Stomach (tissue), 9 donors: ENCODE results near the gene GSTO1. TPM values are rescaled to one million over a fixed set of nuclear protein-coding genes. Genes with fewer than 3 reads are reported as not detected.
A peak's percentile ranks its signal among the peaks of the same experiment; 100 is the strongest.

Experiments
- DNase-seq, 2 donors: peaks; one replicate each; pipeline versions ENCODE4 v3.0.0 to v3.0.0-alpha.2; 2013 to 2019
- H3K27ac ChIP-seq, 5 donors: fragments of 200-600 bp in 4 of 5; sonication (generic) in 4 of 5; one replicate each; pipeline ENCODE4 v1.5.1; 2013 to 2019; ENCODE audit warnings: mild to moderate bottlenecking in 1 of 5, moderate library complexity in 1 of 5
- H3K27me3 ChIP-seq, 3 donors: fragments of 200-600 bp; sonication (generic); one replicate each; pipeline ENCODE4 v1.5.1; 2017 to 2019; ENCODE audit warnings: mixed run types in 1 of 3
- H3K36me3 ChIP-seq, 4 donors: fragments of 200-600 bp; sonication (generic); 1 replicate in 3 of 4; 2 replicates in 1 of 4; pipeline ENCODE4 v1.5.1; 2016 to 2019
- H3K4me1 ChIP-seq, 4 donors: fragments of 200-600 bp; sonication (generic); one replicate each; pipeline ENCODE4 v1.5.1; 2016 to 2019
- H3K4me3 ChIP-seq, 4 donors: fragments of 200-600 bp; sonication (generic) in 3 of 4; one replicate each; pipeline ENCODE4 v1.5.1; 2016 to 2019; ENCODE audit warnings: mild to moderate bottlenecking in 1 of 4
- H3K9me3 ChIP-seq, 4 donors: fragments of 200-600 bp; sonication (generic); one replicate each; pipeline ENCODE4 v1.5.1; 2016 to 2019
- CTCF ChIP-seq, 7 experiments: fragments of 450-650 bp in 4 of 7; fragments of 200-600 bp in 3 of 7; sonication (generic) in 3 of 7; IDR thresholded peaks; one replicate each; pipeline ENCODE4 v1.5.1; 2016 to 2019; ENCODE audit warnings: antibody characterized with exemption in 7 of 7, control low read depth in 2 of 7, mild to moderate bottlenecking in 1 of 7
- EP300 ChIP-seq: sonication (generic); formaldehyde crosslinking; IDR thresholded peaks from one replicate; pipeline ENCODE4 v1.6.1; 2017; ENCODE audit warnings: antibody characterized with exemption
- POLR2A ChIP-seq, 4 donors: fragments of 450-650 bp; IDR thresholded peaks; one replicate each; pipeline ENCODE4 v1.6.1; 2016; ENCODE audit warnings: antibody characterized with exemption in 4 of 4, control low read depth in 2 of 4, mild to moderate bottlenecking in 1 of 4, moderate library complexity in 1 of 4
- POLR2AphosphoS5 ChIP-seq, 3 donors: sonication (generic); formaldehyde crosslinking; IDR thresholded peaks; one replicate each; pipeline ENCODE4 v1.6.1; 2016; ENCODE audit warnings: antibody characterized with exemption in 3 of 3
- WGBS, 5 donors: extraction: QIAGEN DNeasy Blood & Tissue Kit in 3 of 5; methylation state at CpG; one replicate each; pipeline versions ENCODE4 v1.1.5 to v1.1.7; 2013 to 2018; 5-methylcytosine and 5-hydroxymethylcytosine counted together
- intact Hi-C: fragments of 100-400 bp; cut with DNase I; formaldehyde crosslinking; loops from one replicate; pipeline ENCODE4 v1.15.1; 2023; ENCODE audit warnings: low total_unique reads
- polyA plus RNA-seq, 3 donors: library from polyadenylated mRNA; stranded (reverse); fragments of 200-250 nt; gene quantifications; one replicate each; pipeline ENCODE4 v1.2.3, GENCODE V29; 2013
- total RNA-seq, 5 donors: library from RNA; depleted of rRNA; stranded (reverse); fragments of >200 nt; gene quantifications; one replicate each; pipeline versions ENCODE4 v1.1.0 to v1.2.3, GENCODE V29; 2014 to 2016
- donor health status: healthy with polysubstance abuse.
- donor health status: Bipolar disorder and iron deficiency.
- donor health status: healthy.

The GSTO1 gene
- total and polyA plus RNA-seq, 8 donors: 9.8 to 192 (median 76.4) TPM

GRCh38 chr10:104291439-104291951 is 36.8 kb downstream of the GSTO1 start:
- peaks cover 0 to 13% (median 4%) of the 10 kb centered on the region in 4 donors for H3K4me1 ChIP-seq
- H3K27ac ChIP-seq: no peak overlapping the region
- DNase-seq: peak; percentile 93 to 96
- TF ChIP-seq EP300 (no peak), POLR2A (IDR thresholded peaks at IDR 0.05) (no peak), POLR2AphosphoS5 (IDR thresholded peaks at IDR 0.05) (peak in 2 of 3 donors; percentile 13 to 84), CTCF (IDR thresholded peaks at IDR 0.05) (peak in 6 of 7 experiments; percentile 16 to 100 (median 99))
- H3K36me3 ChIP-seq: no peaks in the 10 kb centered on the region
- no peak overlapping the region for H3K4me3 ChIP-seq
- WGBS, 5 donors: 3 to 4% (median 3%) methylated on average over 23 to 26 of the region's 26 CpGs
- H3K27me3 ChIP-seq: no peaks in the 10 kb centered on the region
- intact Hi-C loops: loop anchor here (5.0 kb wide), 1 partner anchor 61 kb away; the partner anchor contains the start of gene CFAP58
- H3K9me3 ChIP-seq: no peaks in the 10 kb centered on the region

GRCh38 chr10:104293011-104293410 is 38.3 kb downstream of the GSTO1 start:
- Histone ChIP-seq H3K36me3 (no peaks in the 10 kb centered on the region), H3K9me3 (no peaks in the 10 kb centered on the region), H3K4me1 (peaks cover 0 to 13% (median 4%) of the 10 kb centered on the region in 4 donors), H3K27ac (no peak overlapping the region), H3K27me3 (no peaks in the 10 kb centered on the region), H3K4me3 (no peak overlapping the region)
- WGBS, 5 donors: 42 to 81% (median 63%) methylated on average over 2 of the region's 2 CpGs
- no peak for DNase-seq
- TF ChIP-seq POLR2AphosphoS5 (IDR thresholded peaks at IDR 0.05) (no peak), EP300 (no peak), POLR2A (IDR thresholded peaks at IDR 0.05) (no peak), CTCF (IDR thresholded peaks at IDR 0.05) (no peak)
- intact Hi-C loops: loop anchor here (5.0 kb wide), 1 partner anchor 59 kb away; the partner anchor contains the start of gene CFAP58

GRCh38 chr10:104293781-104294321 is 39.2 kb downstream of the GSTO1 start:
- no peak overlapping the region for H3K27ac ChIP-seq
- no peak for DNase-seq
- 74 to 87% (median 81%) methylated on average over 5 of the region's 5 CpGs for WGBS, 5 donors
- H3K9me3 ChIP-seq: no peaks in the 10 kb centered on the region
- intact Hi-C loops: loop anchor here (5.0 kb wide), 1 partner anchor 58 kb away; the partner anchor contains the start of gene CFAP58
- H3K27me3 ChIP-seq: no peaks in the 10 kb centered on the region
- H3K36me3 ChIP-seq: no peaks in the 10 kb centered on the region
- TF ChIP-seq POLR2A (IDR thresholded peaks at IDR 0.05) (no peak), POLR2AphosphoS5 (IDR thresholded peaks at IDR 0.05) (no peak), CTCF (IDR thresholded peaks at IDR 0.05) (no peak), EP300 (no peak)
- H3K4me1 ChIP-seq: peaks cover 0 to 14% (median 4%) of the 10 kb centered on the region in 4 donors
- H3K4me3 ChIP-seq: no peak overlapping the region

DNA sequence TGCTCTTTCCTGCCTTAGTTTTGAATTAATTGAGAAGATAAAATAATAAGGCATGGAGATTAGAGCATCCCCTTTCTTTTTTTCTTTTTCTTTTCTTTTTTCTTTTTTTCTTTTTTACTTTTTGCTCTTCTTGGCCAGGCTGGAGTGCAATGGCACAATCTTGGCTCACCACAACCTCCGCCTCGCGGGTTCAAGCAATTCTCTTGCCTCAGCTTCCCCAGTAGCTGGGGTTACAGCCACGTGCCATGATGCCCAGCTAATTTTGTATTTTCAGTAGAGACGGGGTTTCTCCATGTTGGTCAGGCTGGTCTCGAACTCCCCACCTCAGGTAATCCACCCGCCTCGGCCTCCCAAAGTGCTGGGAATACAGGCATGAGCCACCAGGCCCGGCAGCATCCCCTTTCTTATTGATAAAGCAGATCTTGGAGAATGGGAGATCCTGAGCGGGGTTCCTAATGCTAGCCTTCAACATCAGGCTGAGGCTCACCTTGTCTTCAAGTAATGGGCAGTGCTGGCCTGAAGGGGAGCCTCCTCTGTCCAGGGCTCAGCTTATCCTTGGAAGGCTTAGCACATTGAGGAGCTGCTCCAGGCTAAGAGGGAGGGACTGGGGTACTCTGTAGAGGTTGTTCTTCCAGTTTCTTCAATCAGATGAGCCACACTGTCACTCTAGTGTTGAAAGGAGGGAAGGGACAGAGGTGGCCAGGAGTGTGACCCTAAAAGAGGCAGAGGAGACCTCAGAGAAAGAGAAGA is 42.2 kb downstream of the GSTO1 start:
- Histone ChIP-seq H3K27me3 (no peaks in the 10 kb centered on the region), H3K9me3 (no peaks in the 10 kb centered on the region), H3K36me3 (no peaks in the 10 kb centered on the region), H3K4me1 (peaks cover 0 to 23% (median 16%) of the 10 kb centered on the region in 4 donors), H3K4me3 (no peak overlapping the region), H3K27ac (no peak overlapping the region)
- DNase-seq: no peak
- 94 to 97% (median 96%) methylated on average over 10 of the region's 10 CpGs for WGBS, 5 donors
- intact Hi-C loops: no loop called here
- TF ChIP-seq EP300 (no peak), POLR2AphosphoS5 (IDR thresholded peaks at IDR 0.05) (no peak), POLR2A (IDR thresholded peaks at IDR 0.05) (no peak), CTCF (IDR thresholded peaks at IDR 0.05) (no peak)
